Keratinocyte (primary cell): Measurements from ENCODE around the gene WNT3. TPM values are rescaled to one million over a fixed set of nuclear protein-coding genes. Genes with fewer than 3 reads are reported as not detected.

Source experiments
- DNase-seq: peaks from one replicate; pipeline ENCODE4 v3.0.0-alpha.2; 2011; ENCODE audit warnings: low read depth, missing footprints, low spot score
- FAIRE-seq: peaks from 2 replicates; lab custom pipeline; 2011; peaks lifted over from hg19 to GRCh38; lab: Jason Lieb, UNC
- H2AFZ ChIP-seq: 2 replicates; pipeline ENCODE4 v1.6.0; 2012; ENCODE audit warnings: low read length, control low read depth, inconsistent platforms; ENCODE audit not compliant: control insufficient read depth
- H3K27ac ChIP-seq: 2 replicates; pipeline ENCODE4 v1.5.1; 2011; ENCODE audit warnings: low read length; ENCODE audit not compliant: control insufficient read depth, insufficient read depth
- H3K27me3 ChIP-seq: 3 replicates; pipeline ENCODE4 v1.6.0; 2011; ENCODE audit warnings: low read length; ENCODE audit not compliant: control insufficient read depth, insufficient read depth; ENCODE audit errors: extremely low read depth
- H3K36me3 ChIP-seq, 2 experiments: 2 replicates in 1 of 2; 3 replicates in 1 of 2; pipeline ENCODE4 v1.5.1; 2011; ENCODE audit warnings: low read length in 2 of 2, mild to moderate bottlenecking in 1 of 2; ENCODE audit not compliant: control insufficient read depth in 2 of 2, insufficient read depth in 2 of 2; ENCODE audit errors: extremely low read depth in 1 of 2
- H3K4me1 ChIP-seq: 3 replicates; pipeline ENCODE4 v1.5.1; 2011; ENCODE audit warnings: low read length; ENCODE audit not compliant: control insufficient read depth, insufficient read depth; ENCODE audit errors: extremely low read depth
- H3K4me2 ChIP-seq: 3 replicates; pipeline ENCODE4 v1.6.0; 2011; ENCODE audit warnings: low read depth, low read length; ENCODE audit not compliant: control insufficient read depth, insufficient read depth; ENCODE audit errors: extremely low read depth
- H3K4me3 ChIP-seq, 3 experiments: fragments of 200-600 bp in 1 of 3; sonication (generic) in 1 of 3; 2 replicates in 2 of 3; 3 replicates in 1 of 3; pipeline ENCODE4 v1.5.1; 2011 to 2016; ENCODE audit warnings: low read length in 3 of 3, mild to moderate bottlenecking in 3 of 3, control low read depth in 2 of 3, inconsistent platforms in 1 of 3, low read depth in 1 of 3, mixed read lengths in 1 of 3, mixed run types in 1 of 3, moderate library complexity in 1 of 3; ENCODE audit not compliant: control insufficient read depth in 2 of 3, insufficient read depth in 2 of 3; ENCODE audit errors: extremely low read depth in 1 of 3
- H3K79me2 ChIP-seq: 2 replicates; pipeline ENCODE4 v1.6.0; 2012; ENCODE audit warnings: low read length; ENCODE audit not compliant: control insufficient read depth, insufficient read depth
- H3K9ac ChIP-seq: 3 replicates; pipeline ENCODE4 v1.6.0; 2011; ENCODE audit warnings: low read length; ENCODE audit not compliant: control insufficient read depth, insufficient read depth; ENCODE audit errors: extremely low read depth
- H3K9me1 ChIP-seq: 3 replicates; pipeline ENCODE4 v1.6.0; 2011; ENCODE audit warnings: low read length; ENCODE audit not compliant: control insufficient read depth, insufficient read depth; ENCODE audit errors: extremely low read depth
- H3K9me3 ChIP-seq: 2 replicates; pipeline ENCODE4 v1.5.1; 2012; ENCODE audit warnings: low read depth, low read length; ENCODE audit not compliant: control insufficient read depth
- H4K20me1 ChIP-seq: 3 replicates; pipeline ENCODE4 v1.6.0; 2011; ENCODE audit warnings: low read length; ENCODE audit not compliant: control insufficient read depth, insufficient read depth; ENCODE audit errors: extremely low read depth
- EZH2 ChIP-seq: IDR thresholded peaks from one replicate; pipeline ENCODE4 v1.6.1; 2012; ENCODE audit warnings: inconsistent platforms, mild to moderate bottlenecking, low read length, moderate library complexity
- dilution Hi-C: fragments of 300-500 bp; cut with MboI; formaldehyde crosslinking; loops from one replicate; pipeline ENCODE4 v1.7.0; 2020; ENCODE audit warnings: low sequenced_read_pairs; ENCODE audit not compliant: extremely low pct_ligation_motif_present
- polyA plus RNA-seq, 5 experiments: library from polyadenylated mRNA; depleted of rRNA in 3 of 5; stranded (reverse) in 3 of 5; stranded (forward) in 1 of 5; unstranded in 1 of 5; fragments of >200 nt; gene quantifications; 1 replicate in 1 of 5; 2 replicates in 3 of 5; 3 replicates in 1 of 5; pipeline versions ENCODE4 v1.2.1 to v1.2.3, GENCODE V29; 2011 to 2012; ENCODE audit warnings: missing spikeins in 2 of 5, low read depth in 1 of 5, low replicate concordance in 1 of 5
- TF ChIP-seq, protein P1 (sequence below), 3 experiments: IDR thresholded peaks in 1 of 3; conservative IDR thresholded peaks in 1 of 3; optimal IDR thresholded peaks in 1 of 3; 2 replicates in 2 of 3; 3 replicates in 1 of 3; pipeline versions ENCODE3 to v1.5.1; 2011; ENCODE audit warnings: low read length in 3 of 3, mild to moderate bottlenecking in 3 of 3, moderate library complexity in 2 of 3, control low read depth in 1 of 3, inconsistent platforms in 1 of 3; ENCODE audit not compliant: insufficient read depth in 2 of 3; ENCODE audit errors: extremely low read depth in 1 of 3

WNT3 gene
- polyA plus RNA-seq, 1 donor (not counting 4 experiments of a cell fraction or from before 2014, with no cell fraction given), result 1.9 TPM

- Histone ChIP-seq H3K9me1 (peaks cover 3% of the 10 kb centered on the region), H3K9ac (no peak overlapping the region), H3K27me3 (no peaks in the 10 kb centered on the region), H4K20me1 (no peaks in the 10 kb centered on the region), H3K4me3 (no peak overlapping the region), H3K27ac (no peak overlapping the region), H3K9me3 (no peaks in the 10 kb centered on the region), H3K36me3 (no peaks in the 10 kb centered on the region), H3K4me2 (no peak overlapping the region), H3K79me2 (no peaks in the 10 kb centered on the region), H3K4me1 (peaks cover 26% of the 10 kb centered on the region), H2AFZ (no peak overlapping the region)
- TF ChIP-seq, protein P1, sequence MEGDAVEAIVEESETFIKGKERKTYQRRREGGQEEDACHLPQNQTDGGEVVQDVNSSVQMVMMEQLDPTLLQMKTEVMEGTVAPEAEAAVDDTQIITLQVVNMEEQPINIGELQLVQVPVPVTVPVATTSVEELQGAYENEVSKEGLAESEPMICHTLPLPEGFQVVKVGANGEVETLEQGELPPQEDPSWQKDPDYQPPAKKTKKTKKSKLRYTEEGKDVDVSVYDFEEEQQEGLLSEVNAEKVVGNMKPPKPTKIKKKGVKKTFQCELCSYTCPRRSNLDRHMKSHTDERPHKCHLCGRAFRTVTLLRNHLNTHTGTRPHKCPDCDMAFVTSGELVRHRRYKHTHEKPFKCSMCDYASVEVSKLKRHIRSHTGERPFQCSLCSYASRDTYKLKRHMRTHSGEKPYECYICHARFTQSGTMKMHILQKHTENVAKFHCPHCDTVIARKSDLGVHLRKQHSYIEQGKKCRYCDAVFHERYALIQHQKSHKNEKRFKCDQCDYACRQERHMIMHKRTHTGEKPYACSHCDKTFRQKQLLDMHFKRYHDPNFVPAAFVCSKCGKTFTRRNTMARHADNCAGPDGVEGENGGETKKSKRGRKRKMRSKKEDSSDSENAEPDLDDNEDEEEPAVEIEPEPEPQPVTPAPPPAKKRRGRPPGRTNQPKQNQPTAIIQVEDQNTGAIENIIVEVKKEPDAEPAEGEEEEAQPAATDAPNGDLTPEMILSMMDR (optimal IDR thresholded peaks at IDR 0.05 in 1 of 3, IDR thresholded peaks at IDR 0.05 in 1 of 3, conservative IDR thresholded peaks at IDR 0.05 in 1 of 3; ENCODE audit: extremely low read depth in 1 of 3, insufficient read depth in 2 of 3, low read length in 3 of 3), result no peak
- FAIRE-seq, result no peak
- dilution Hi-C loops, result no loop called here
- DNase-seq, result no peak
Measured at GRCh38 chr17:46739982-46740381, 78.5 kb downstream of the WNT3 start.

DNA sequence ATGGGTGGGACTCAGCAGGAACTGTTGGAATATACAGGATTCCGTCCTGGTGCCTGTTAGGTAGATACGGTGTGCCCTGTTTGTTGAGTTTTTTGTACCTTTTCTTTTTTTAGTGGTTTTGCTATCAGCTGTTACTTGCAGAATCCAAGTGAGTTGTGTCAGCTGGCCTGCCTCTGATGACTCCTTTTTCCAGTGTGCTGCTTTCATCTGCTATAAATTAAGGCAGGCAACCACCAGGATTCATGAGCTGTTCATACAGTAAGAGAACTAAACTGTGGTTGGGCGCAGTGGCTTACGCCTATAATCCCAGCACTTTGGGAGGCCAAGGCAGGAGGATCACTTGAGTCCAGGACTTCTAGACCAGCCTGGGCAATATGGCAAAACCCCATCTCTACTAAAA, 79.9 kb downstream of the WNT3 start:
- dilution Hi-C loops, result no loop called here
- no peaks in the 10 kb centered on the region for H3K79me2 ChIP-seq
- FAIRE-seq, result no peak
- TF ChIP-seq, protein P1 (optimal IDR thresholded peaks at IDR 0.05 in 1 of 3, IDR thresholded peaks at IDR 0.05 in 1 of 3, conservative IDR thresholded peaks at IDR 0.05 in 1 of 3; ENCODE audit: extremely low read depth in 1 of 3, insufficient read depth in 2 of 3, low read length in 3 of 3), result no peak
- no peak for TF ChIP-seq EZH2
- H3K4me2 ChIP-seq, result no peak overlapping the region
- H3K36me3 ChIP-seq, result no peaks in the 10 kb centered on the region
- no peaks in the 10 kb centered on the region for H3K9me3 ChIP-seq
- no peak for DNase-seq
- no peaks in the 10 kb centered on the region for H4K20me1 ChIP-seq
- H3K4me1 ChIP-seq, result peaks cover 37% of the 10 kb centered on the region
- no peaks in the 10 kb centered on the region for H3K27me3 ChIP-seq
- H3K27ac ChIP-seq, result no peak overlapping the region
- no peak overlapping the region for H3K4me3 ChIP-seq
- no peak overlapping the region for H2AFZ ChIP-seq
- H3K9ac ChIP-seq, result no peak overlapping the region
- peaks cover 3% of the 10 kb centered on the region for H3K9me1 ChIP-seq
